ENCODE data around the gene MEN1. TPM values are rescaled to one million over a fixed set of nuclear protein-coding genes. Genes with fewer than 3 reads are reported as not detected.

Gene MEN1
- total RNA-seq, 2 donors from 2014 or later = 11.6 to 16.0 TPM

DNA sequence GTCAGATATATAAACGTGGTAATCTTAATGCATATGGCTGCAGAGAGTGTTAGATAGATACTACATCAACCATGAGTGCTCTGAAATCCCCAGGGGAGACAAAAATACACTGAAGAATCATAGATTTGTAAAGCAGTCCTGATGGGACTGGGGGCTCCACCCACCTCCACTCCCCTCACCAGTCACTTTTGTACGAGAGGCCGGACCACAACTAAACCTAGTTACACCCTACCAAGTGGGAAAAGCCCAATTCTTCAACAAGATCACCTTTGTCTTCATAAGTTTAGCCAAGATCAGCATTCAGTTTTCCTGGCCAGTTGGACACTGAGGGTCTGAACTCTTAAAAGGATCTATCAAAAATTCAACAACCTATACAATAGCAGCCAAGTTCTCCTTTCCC lies 33.5 kb downstream of the MEN1 start:
- peaks cover 42% of the 10 kb centered on the region for H3K36me3 ChIP-seq
- no peaks in the 10 kb centered on the region for H3K9me3 ChIP-seq
- no peaks in the 10 kb centered on the region for H3K27me3 ChIP-seq (replicated peaks; ENCODE audit: insufficient read depth)
- DNase-seq (ENCODE audit: low spot score) (no peak), ATAC-seq (ENCODE audit: insufficient number of reproducible peaks, low FRiP score, low read depth) (no peak)
- peak overlapping the region; percentile 73 for H3K4me3 ChIP-seq
- H3K27ac ChIP-seq = peak overlapping the region; percentile 30 to 35
- H3K4me1 ChIP-seq (ENCODE audit: control insufficient read depth in 1 of 2, low read depth in 2 of 2) = peaks cover 42 to 54% of the 10 kb centered on the region in 2 donors
- TF ChIP-seq, protein P1, sequence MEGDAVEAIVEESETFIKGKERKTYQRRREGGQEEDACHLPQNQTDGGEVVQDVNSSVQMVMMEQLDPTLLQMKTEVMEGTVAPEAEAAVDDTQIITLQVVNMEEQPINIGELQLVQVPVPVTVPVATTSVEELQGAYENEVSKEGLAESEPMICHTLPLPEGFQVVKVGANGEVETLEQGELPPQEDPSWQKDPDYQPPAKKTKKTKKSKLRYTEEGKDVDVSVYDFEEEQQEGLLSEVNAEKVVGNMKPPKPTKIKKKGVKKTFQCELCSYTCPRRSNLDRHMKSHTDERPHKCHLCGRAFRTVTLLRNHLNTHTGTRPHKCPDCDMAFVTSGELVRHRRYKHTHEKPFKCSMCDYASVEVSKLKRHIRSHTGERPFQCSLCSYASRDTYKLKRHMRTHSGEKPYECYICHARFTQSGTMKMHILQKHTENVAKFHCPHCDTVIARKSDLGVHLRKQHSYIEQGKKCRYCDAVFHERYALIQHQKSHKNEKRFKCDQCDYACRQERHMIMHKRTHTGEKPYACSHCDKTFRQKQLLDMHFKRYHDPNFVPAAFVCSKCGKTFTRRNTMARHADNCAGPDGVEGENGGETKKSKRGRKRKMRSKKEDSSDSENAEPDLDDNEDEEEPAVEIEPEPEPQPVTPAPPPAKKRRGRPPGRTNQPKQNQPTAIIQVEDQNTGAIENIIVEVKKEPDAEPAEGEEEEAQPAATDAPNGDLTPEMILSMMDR (IDR thresholded peaks at IDR 0.05) = no peak

DNA sequence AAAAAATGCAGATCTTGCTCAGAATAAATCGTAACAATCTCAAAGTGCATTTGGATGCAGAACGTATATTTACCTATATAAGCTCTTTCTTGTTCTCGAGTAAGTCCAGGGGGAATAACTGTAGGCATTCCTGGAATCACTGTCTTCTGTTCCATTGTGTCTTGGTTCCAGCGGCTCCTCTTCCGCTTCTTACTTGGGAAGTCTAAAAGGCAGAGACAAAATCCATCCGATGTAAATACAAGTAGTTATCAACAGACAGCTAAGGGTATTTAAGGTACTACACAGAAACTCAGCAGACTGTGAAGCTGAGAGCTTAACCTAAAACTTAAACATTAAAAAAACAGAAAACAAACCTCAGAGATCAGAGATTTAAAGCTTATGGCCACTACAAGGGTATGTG lies 33.9 kb downstream of the MEN1 start:
- H3K4me1 ChIP-seq (ENCODE audit: control insufficient read depth in 1 of 2, low read depth in 2 of 2) = peaks cover 42 to 58% of the 10 kb centered on the region in 2 donors
- peak overlapping the region; percentile 73 for H3K4me3 ChIP-seq
- ATAC-seq (ENCODE audit: insufficient number of reproducible peaks, low FRiP score, low read depth) (no peak), DNase-seq (ENCODE audit: low spot score) (no peak)
- TF ChIP-seq, protein P1 (IDR thresholded peaks at IDR 0.05) = no peak
- H3K36me3 ChIP-seq = peaks cover 46% of the 10 kb centered on the region
- no peaks in the 10 kb centered on the region for H3K9me3 ChIP-seq
- H3K27ac ChIP-seq = peak overlapping the region in 1 of 2 donors; percentile 30
- no peaks in the 10 kb centered on the region for H3K27me3 ChIP-seq (replicated peaks; ENCODE audit: insufficient read depth)

GRCh38 chr11:64774144-64774543 lies 36.2 kb downstream of the MEN1 start:
- Histone ChIP-seq H3K36me3 (peaks cover 69% of the 10 kb centered on the region), H3K9me3 (no peaks in the 10 kb centered on the region), H3K27me3 (replicated peaks; ENCODE audit: insufficient read depth) (no peaks in the 10 kb centered on the region), H3K4me1 (ENCODE audit: control insufficient read depth in 1 of 2, low read depth in 2 of 2) (peaks cover 37 to 53% of the 10 kb centered on the region in 2 donors), H3K27ac (no peak overlapping the region), H3K4me3 (no peak overlapping the region)
- no peak for DNase-seq (ENCODE audit: low spot score)
- no peak for ATAC-seq (ENCODE audit: insufficient number of reproducible peaks, low FRiP score, low read depth)
- TF ChIP-seq, protein P1 (IDR thresholded peaks at IDR 0.05) = no peak

- no peaks in the 10 kb centered on the region for H3K9me3 ChIP-seq
- DNase-seq (ENCODE audit: low spot score) (no peak), ATAC-seq (ENCODE audit: insufficient number of reproducible peaks, low FRiP score, low read depth) (no peak)
- peaks cover 86% of the 10 kb centered on the region for H3K36me3 ChIP-seq
- TF ChIP-seq, protein P1 (IDR thresholded peaks at IDR 0.05) = no peak
- peaks cover 37 to 59% of the 10 kb centered on the region in 2 donors for H3K4me1 ChIP-seq (ENCODE audit: control insufficient read depth in 1 of 2, low read depth in 2 of 2)
- peak overlapping the region; percentile 7 to 22 for H3K27ac ChIP-seq
- no peaks in the 10 kb centered on the region for H3K27me3 ChIP-seq (replicated peaks; ENCODE audit: insufficient read depth)
- no peak overlapping the region for H3K4me3 ChIP-seq
Measured at GRCh38 chr11:64772303-64773018, 37.9 kb downstream of the MEN1 start.

- H3K9me3 ChIP-seq = no peaks in the 10 kb centered on the region
- DNase-seq (ENCODE audit: low spot score) = no peak
- peaks cover 34 to 57% of the 10 kb centered on the region in 2 donors for H3K4me1 ChIP-seq (ENCODE audit: control insufficient read depth in 1 of 2, low read depth in 2 of 2)
- ATAC-seq (ENCODE audit: insufficient number of reproducible peaks, low FRiP score, low read depth) = no peak
- H3K4me3 ChIP-seq = no peak overlapping the region
- H3K36me3 ChIP-seq = peaks cover 92% of the 10 kb centered on the region
- TF ChIP-seq, protein P1 (IDR thresholded peaks at IDR 0.05) = no peak
- H3K27me3 ChIP-seq (replicated peaks; ENCODE audit: insufficient read depth) = no peaks in the 10 kb centered on the region
- no peak overlapping the region for H3K27ac ChIP-seq
Measured at GRCh38 chr11:64771861-64772260, 38.5 kb downstream of the MEN1 start.

Measured in thoracic aorta (tissue), 2 donors.